GM23338 (cell line): ENCODE results near the gene ZNF211.

Experiments
- CREB1 ChIP-seq: fragments of 250-450 bp; sonication (Bioruptor Pico); IDR thresholded peaks from 2 replicates; pipeline ENCODE4 v1.5.0; 2020; ENCODE audit warnings: low read depth, mild to moderate bottlenecking, moderate library complexity
- EZH2 ChIP-seq: fragments of 200-600 bp; sonication (generic); IDR thresholded peaks from one replicate; pipeline ENCODE4 v1.8.0; 2017; ENCODE audit warnings: antibody characterized with exemption, mild to moderate bottlenecking, low read depth; ENCODE audit not compliant: unreplicated experiment
- NANOG ChIP-seq: IDR thresholded peaks from 2 replicates; pipeline ENCODE4 v1.6.1; 2016; ENCODE audit warnings: antibody characterized with exemption, borderline replicate concordance
- POLR2AphosphoS5 ChIP-seq: IDR thresholded peaks from 2 replicates; pipeline ENCODE4 v1.6.1; 2016; ENCODE audit warnings: antibody characterized with exemption, low read depth
- ZNF114 ChIP-seq: fragments of 250-450 bp; sonication (Bioruptor Pico); IDR thresholded peaks from 2 replicates; pipeline ENCODE4 v1.5.0; 2020; ENCODE audit warnings: mild to moderate bottlenecking, moderate library complexity
- TF ChIP-seq, protein P1 (sequence below), 2 experiments: fragments of 200-600 bp in 1 of 2; sonication (generic) in 1 of 2; conservative IDR thresholded peaks; 2 replicates each; pipeline versions ENCODE4 v1.5.1 to v1.6.1; 2016 to 2017; ENCODE audit warnings: antibody characterized with exemption in 2 of 2, low read depth in 2 of 2, mild to moderate bottlenecking in 2 of 2, moderate library complexity in 1 of 2
- TF ChIP-seq, protein P2 (sequence below): IDR thresholded peaks from one replicate; pipeline ENCODE4 v1.6.1; 2018; ENCODE audit warnings: antibody characterized with exemption; ENCODE audit not compliant: unreplicated experiment
- TF ChIP-seq, protein P3 (sequence below): IDR thresholded peaks from 2 replicates; pipeline ENCODE4 v1.6.1; 2016; ENCODE audit warnings: antibody characterized with exemption

DNA sequence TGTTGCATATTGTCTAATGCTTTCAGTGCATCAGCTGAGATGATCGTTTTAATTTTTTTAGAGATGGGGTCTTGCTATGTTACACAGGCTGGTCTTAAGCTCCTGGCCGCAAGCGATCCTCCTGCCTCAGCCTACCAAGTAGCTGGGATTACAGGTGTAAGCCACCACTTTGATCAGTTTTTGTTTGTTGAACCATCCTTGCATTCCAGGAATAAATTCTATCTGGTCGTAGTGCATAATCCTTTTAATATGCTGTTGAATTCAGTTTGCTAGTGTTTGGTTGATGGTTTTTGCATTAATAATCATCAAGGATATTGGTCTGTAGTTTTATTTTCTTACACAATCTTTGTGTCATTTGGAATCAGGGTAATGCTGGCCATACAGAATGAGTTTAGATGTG lies 4.4 kb downstream of the ZNF211 start:
- TF ChIP-seq NANOG (no peak), POLR2AphosphoS5 (no peak), EZH2 (no peak), ZNF114 (CRISPR knock-in tag) (no peak), CREB1 (CRISPR knock-in tag) (no peak)
- TF ChIP-seq, protein P1, sequence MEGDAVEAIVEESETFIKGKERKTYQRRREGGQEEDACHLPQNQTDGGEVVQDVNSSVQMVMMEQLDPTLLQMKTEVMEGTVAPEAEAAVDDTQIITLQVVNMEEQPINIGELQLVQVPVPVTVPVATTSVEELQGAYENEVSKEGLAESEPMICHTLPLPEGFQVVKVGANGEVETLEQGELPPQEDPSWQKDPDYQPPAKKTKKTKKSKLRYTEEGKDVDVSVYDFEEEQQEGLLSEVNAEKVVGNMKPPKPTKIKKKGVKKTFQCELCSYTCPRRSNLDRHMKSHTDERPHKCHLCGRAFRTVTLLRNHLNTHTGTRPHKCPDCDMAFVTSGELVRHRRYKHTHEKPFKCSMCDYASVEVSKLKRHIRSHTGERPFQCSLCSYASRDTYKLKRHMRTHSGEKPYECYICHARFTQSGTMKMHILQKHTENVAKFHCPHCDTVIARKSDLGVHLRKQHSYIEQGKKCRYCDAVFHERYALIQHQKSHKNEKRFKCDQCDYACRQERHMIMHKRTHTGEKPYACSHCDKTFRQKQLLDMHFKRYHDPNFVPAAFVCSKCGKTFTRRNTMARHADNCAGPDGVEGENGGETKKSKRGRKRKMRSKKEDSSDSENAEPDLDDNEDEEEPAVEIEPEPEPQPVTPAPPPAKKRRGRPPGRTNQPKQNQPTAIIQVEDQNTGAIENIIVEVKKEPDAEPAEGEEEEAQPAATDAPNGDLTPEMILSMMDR (conservative IDR thresholded peaks at IDR 0.05; ENCODE audit: low read depth in 2 of 2), result no peak
- TF ChIP-seq, protein P2, sequence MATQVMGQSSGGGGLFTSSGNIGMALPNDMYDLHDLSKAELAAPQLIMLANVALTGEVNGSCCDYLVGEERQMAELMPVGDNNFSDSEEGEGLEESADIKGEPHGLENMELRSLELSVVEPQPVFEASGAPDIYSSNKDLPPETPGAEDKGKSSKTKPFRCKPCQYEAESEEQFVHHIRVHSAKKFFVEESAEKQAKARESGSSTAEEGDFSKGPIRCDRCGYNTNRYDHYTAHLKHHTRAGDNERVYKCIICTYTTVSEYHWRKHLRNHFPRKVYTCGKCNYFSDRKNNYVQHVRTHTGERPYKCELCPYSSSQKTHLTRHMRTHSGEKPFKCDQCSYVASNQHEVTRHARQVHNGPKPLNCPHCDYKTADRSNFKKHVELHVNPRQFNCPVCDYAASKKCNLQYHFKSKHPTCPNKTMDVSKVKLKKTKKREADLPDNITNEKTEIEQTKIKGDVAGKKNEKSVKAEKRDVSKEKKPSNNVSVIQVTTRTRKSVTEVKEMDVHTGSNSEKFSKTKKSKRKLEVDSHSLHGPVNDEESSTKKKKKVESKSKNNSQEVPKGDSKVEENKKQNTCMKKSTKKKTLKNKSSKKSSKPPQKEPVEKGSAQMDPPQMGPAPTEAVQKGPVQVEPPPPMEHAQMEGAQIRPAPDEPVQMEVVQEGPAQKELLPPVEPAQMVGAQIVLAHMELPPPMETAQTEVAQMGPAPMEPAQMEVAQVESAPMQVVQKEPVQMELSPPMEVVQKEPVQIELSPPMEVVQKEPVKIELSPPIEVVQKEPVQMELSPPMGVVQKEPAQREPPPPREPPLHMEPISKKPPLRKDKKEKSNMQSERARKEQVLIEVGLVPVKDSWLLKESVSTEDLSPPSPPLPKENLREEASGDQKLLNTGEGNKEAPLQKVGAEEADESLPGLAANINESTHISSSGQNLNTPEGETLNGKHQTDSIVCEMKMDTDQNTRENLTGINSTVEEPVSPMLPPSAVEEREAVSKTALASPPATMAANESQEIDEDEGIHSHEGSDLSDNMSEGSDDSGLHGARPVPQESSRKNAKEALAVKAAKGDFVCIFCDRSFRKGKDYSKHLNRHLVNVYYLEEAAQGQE, result no peak
- TF ChIP-seq, protein P3, sequence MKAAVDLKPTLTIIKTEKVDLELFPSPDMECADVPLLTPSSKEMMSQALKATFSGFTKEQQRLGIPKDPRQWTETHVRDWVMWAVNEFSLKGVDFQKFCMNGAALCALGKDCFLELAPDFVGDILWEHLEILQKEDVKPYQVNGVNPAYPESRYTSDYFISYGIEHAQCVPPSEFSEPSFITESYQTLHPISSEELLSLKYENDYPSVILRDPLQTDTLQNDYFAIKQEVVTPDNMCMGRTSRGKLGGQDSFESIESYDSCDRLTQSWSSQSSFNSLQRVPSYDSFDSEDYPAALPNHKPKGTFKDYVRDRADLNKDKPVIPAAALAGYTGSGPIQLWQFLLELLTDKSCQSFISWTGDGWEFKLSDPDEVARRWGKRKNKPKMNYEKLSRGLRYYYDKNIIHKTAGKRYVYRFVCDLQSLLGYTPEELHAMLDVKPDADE, result no peak
